GM18526 (cell line): ENCODE data around the gene HOXA4.

Experiments
- POLR2A ChIP-seq: IDR thresholded peaks from 3 replicates; pipeline ENCODE4 v1.6.1; 2011; ENCODE audit not compliant: insufficient read length; ENCODE audit errors: extremely low read depth

The HOXA4 gene

GRCh38 chr7:27095897-27096767 is 34.4 kb downstream of the HOXA4 start, which contains the start of gene HOXA1:
TSS of gene HOXA1 (minus strand) at chr7:27096000. CDS start at chr7:27095912, 88 bp downstream.
- peak; percentile 31 for TF ChIP-seq POLR2A

GRCh38 chr7:27095050-27095896 is 35.3 kb downstream of the HOXA4 start:
- no peak for TF ChIP-seq POLR2A

GRCh38 chr7:27094304-27095049 is 36.1 kb downstream of the HOXA4 start:
- TF ChIP-seq POLR2A = no peak

GRCh38 chr7:27093184-27093895 is 37.2 kb downstream of the HOXA4 start:
- TF ChIP-seq POLR2A = no peak

GRCh38 chr7:27092819-27093110 is 37.8 kb downstream of the HOXA4 start:
- TF ChIP-seq POLR2A = no peak

- no peak for TF ChIP-seq POLR2A
Observed at GRCh38 chr7:27091941-27092818, 38.4 kb downstream of the HOXA4 start.

- TF ChIP-seq POLR2A = no peak
Observed at GRCh38 chr7:27091105-27091504, 39.5 kb downstream of the HOXA4 start.

GRCh38 chr7:27088002-27088922 is 42.3 kb downstream of the HOXA4 start:
- TF ChIP-seq POLR2A = no peak

- TF ChIP-seq POLR2A = no peak
Observed at GRCh38 chr7:27083646-27084045, 46.9 kb downstream of the HOXA4 start.

- no peak for TF ChIP-seq POLR2A
Observed at GRCh38 chr7:27082171-27082570, 48.4 kb downstream of the HOXA4 start.

GRCh38 chr7:27080844-27081436 is 49.6 kb downstream of the HOXA4 start:
- no peak for TF ChIP-seq POLR2A

GRCh38 chr7:27079234-27079975 is 51.2 kb downstream of the HOXA4 start:
- TF ChIP-seq POLR2A = no peak
